ENCODE results near the gene MAML3. TPM values are rescaled to one million over a fixed set of nuclear protein-coding genes. Genes with fewer than 3 reads are reported as not detected.
A peak's percentile ranks its signal among the peaks of the same experiment; 100 is the strongest.

Gene MAML3
- total RNA-seq, 1 donor from 2014 or later = 8.0 TPM

DNA sequence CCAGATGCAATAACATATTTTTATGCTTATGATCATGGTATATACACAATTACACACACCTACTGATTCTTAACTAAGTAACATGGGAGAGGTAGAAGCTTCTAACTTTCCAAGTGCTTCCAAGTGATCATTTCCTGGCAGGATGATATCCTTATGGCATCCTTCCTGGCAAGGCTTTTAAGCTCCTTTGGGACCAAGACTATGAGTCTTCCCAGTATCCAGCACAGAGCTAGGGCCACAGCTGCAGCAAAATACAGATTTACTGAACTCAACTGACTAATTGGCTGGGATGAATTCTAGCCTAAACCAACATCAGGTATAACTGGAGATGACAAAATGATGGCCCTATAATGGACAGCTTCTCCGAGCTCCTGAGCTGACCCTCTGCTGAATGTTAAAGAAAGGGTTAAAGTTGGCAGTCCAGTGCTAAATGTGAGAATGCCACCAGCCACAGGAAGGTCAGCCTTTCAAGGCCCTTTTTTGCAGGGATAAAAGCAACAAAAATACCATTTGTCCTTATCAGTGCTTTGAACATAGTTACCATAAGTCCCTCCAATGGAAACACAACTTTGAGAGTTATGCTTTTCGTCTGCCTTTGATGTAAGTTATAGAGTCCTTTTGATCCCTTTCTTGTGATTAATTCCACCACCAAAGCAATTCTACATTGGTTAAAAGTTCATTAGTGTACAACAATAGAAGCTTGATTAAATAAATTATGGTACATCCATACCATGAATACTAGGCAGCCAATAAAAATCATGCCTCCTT, 415.0 kb downstream of the MAML3 start:
- no peaks in the 10 kb centered on the region for H3K9me3 Mint-ChIP-seq (ENCODE audit: unreplicated experiment)
- H3K27ac Mint-ChIP-seq (ENCODE audit: unreplicated experiment) = no peak overlapping the region
- TF ChIP-seq, protein P1, sequence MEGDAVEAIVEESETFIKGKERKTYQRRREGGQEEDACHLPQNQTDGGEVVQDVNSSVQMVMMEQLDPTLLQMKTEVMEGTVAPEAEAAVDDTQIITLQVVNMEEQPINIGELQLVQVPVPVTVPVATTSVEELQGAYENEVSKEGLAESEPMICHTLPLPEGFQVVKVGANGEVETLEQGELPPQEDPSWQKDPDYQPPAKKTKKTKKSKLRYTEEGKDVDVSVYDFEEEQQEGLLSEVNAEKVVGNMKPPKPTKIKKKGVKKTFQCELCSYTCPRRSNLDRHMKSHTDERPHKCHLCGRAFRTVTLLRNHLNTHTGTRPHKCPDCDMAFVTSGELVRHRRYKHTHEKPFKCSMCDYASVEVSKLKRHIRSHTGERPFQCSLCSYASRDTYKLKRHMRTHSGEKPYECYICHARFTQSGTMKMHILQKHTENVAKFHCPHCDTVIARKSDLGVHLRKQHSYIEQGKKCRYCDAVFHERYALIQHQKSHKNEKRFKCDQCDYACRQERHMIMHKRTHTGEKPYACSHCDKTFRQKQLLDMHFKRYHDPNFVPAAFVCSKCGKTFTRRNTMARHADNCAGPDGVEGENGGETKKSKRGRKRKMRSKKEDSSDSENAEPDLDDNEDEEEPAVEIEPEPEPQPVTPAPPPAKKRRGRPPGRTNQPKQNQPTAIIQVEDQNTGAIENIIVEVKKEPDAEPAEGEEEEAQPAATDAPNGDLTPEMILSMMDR (IDR thresholded peaks at IDR 0.05) = no peak
- peak; percentile 19 for DNase-seq (ENCODE audit: extremely low spot score, unreplicated experiment)
- H3K4me1 Mint-ChIP-seq (ENCODE audit: unreplicated experiment) = peaks cover 15% of the 10 kb centered on the region
- H3K27me3 Mint-ChIP-seq (ENCODE audit: unreplicated experiment) = no peaks in the 10 kb centered on the region
- H3K36me3 Mint-ChIP-seq (ENCODE audit: unreplicated experiment) = no peaks in the 10 kb centered on the region
- H3K4me3 Mint-ChIP-seq (ENCODE audit: unreplicated experiment) = no peak overlapping the region

DNA sequence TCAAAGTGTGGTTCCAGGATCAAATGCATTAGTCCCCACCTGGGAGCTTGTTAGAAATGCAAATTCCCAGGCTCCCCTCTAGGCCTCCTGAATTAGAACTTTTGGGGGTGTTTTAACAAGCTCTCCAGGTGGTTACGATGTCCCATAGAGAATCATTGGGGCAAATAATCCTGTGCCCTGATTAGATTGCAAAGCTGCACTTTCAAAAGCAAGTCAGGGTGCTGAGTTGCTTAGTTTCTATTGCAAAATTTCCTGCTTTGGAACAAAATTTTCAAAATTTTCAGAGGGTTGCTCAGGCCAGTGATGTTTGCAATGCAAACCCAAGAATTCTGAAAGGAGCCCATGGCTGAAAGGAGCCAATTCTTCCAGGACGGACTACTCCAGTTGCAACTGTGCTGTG, 417.3 kb downstream of the MAML3 start:
- Mint-ChIP-seq H3K27ac (ENCODE audit: unreplicated experiment) (no peak overlapping the region), H3K36me3 (ENCODE audit: unreplicated experiment) (no peaks in the 10 kb centered on the region), H3K4me3 (ENCODE audit: unreplicated experiment) (no peak overlapping the region), H3K9me3 (ENCODE audit: unreplicated experiment) (no peaks in the 10 kb centered on the region), H3K4me1 (ENCODE audit: unreplicated experiment) (peaks cover 16% of the 10 kb centered on the region), H3K27me3 (ENCODE audit: unreplicated experiment) (no peaks in the 10 kb centered on the region)
- TF ChIP-seq, protein P1 (IDR thresholded peaks at IDR 0.05) = no peak
- no peak for DNase-seq (ENCODE audit: extremely low spot score, unreplicated experiment)

DNA sequence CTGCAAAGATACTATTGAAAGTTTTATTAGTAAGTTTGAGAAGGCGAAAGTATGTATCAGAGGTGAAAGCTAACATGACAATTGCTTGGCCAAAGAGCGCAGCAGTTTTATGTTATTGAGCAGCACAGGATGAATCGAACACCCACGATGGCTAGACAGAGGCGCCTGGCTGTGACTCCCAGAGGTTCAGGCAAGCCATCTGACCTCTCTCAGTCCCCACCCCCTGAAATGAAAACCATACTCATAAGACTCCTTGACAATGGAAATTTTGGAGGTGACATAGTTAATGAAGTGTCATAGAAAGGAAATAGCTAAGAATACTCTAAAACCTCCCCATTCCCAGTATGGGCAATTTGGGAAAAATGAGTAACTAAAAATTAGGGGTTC, 417.7 kb downstream of the MAML3 start:
- TF ChIP-seq, protein P1 (IDR thresholded peaks at IDR 0.05) = no peak
- H3K9me3 Mint-ChIP-seq (ENCODE audit: unreplicated experiment) = no peaks in the 10 kb centered on the region
- peak overlapping the region; percentile 40 for H3K4me3 Mint-ChIP-seq (ENCODE audit: unreplicated experiment)
- no peaks in the 10 kb centered on the region for H3K36me3 Mint-ChIP-seq (ENCODE audit: unreplicated experiment)
- no peaks in the 10 kb centered on the region for H3K27me3 Mint-ChIP-seq (ENCODE audit: unreplicated experiment)
- peaks cover 16% of the 10 kb centered on the region for H3K4me1 Mint-ChIP-seq (ENCODE audit: unreplicated experiment)
- peak overlapping the region; percentile 27 for H3K27ac Mint-ChIP-seq (ENCODE audit: unreplicated experiment)
- DNase-seq (ENCODE audit: extremely low spot score, unreplicated experiment) = no peak

DNA sequence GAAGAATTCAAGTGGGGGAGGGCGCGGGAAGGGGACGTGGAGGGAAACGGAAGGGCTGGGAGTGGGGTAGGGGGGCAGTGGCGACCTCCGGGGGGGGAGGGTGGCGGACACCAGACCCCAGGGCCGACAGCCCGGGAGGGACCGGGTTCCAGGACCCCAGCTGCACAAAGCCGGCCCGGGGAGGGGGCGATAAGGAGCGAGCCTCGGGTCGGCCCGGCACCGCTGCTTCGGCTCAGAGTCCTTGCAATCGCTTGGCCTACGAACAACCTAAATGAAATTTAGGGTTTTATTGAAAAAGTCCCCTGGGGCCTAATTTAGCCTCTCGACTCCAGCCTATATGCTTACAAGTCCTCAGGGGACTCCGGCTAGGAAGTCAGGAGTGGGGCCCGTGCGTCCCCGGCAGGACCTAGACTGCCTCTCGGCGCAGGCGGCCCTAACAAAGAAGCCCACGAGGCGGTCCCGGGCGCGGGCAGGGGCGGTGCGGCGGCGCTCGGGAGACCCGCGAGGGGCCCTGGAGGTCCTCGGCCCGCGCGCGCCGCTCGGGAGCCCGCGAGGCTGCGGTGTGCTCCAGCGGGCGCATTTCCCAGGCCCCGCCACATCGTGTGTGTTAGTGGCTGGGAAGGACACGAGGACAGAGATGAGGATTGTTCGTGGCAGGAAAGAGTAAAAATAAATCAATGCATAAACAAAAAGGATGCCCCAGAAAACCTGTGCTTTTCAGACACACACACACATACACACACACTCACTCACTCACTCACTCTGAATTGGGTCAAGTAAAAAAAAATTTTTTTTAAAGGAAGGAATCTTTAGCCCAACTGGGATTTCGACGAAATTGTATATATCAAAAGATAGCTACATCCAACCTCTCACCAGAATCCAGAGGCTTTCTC, 418.4 kb downstream of the MAML3 start:
- peak overlapping the region; percentile 76 for H3K4me3 Mint-ChIP-seq (ENCODE audit: unreplicated experiment)
- H3K4me1 Mint-ChIP-seq (ENCODE audit: unreplicated experiment) = peaks cover 16% of the 10 kb centered on the region
- no peaks in the 10 kb centered on the region for H3K36me3 Mint-ChIP-seq (ENCODE audit: unreplicated experiment)
- H3K27ac Mint-ChIP-seq (ENCODE audit: unreplicated experiment) = peak overlapping the region; percentile 77
- no peaks in the 10 kb centered on the region for H3K9me3 Mint-ChIP-seq (ENCODE audit: unreplicated experiment)
- TF ChIP-seq, protein P1 (IDR thresholded peaks at IDR 0.05) = no peak
- no peaks in the 10 kb centered on the region for H3K27me3 Mint-ChIP-seq (ENCODE audit: unreplicated experiment)
- no peak for DNase-seq (ENCODE audit: extremely low spot score, unreplicated experiment)

DNA sequence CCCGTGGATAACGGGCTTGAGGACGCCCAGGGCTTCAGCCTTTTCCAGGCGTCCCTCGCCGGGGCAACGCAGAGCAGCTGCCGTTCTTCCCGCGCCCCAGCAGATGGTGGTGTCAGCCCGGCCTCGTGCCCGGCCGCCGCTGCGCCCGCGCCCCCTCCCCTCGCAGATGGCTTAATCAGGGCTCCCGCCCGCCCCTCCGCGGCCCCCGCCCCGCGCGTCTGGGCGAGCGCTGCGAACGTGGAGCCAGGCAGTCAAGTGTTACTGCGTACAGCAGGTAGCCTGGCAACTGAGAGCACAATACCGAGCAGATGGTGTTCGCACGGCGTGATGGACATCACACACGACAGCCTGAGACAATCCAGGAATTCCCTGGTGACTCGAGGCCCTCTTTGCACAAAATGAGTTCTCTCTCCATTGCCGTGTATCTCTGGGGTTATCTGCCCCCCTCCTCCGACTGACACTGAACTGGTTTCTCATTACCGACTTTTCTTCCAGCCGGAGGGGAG, 419.1 kb downstream of the MAML3 start:
- peak; percentile 95 for DNase-seq (ENCODE audit: extremely low spot score, unreplicated experiment)
- H3K4me3 Mint-ChIP-seq (ENCODE audit: unreplicated experiment) = peak overlapping the region; percentile 76
- peaks cover 16% of the 10 kb centered on the region for H3K4me1 Mint-ChIP-seq (ENCODE audit: unreplicated experiment)
- H3K27me3 Mint-ChIP-seq (ENCODE audit: unreplicated experiment) = no peaks in the 10 kb centered on the region
- H3K9me3 Mint-ChIP-seq (ENCODE audit: unreplicated experiment) = no peaks in the 10 kb centered on the region
- TF ChIP-seq, protein P1 (IDR thresholded peaks at IDR 0.05) = peak; percentile 95
- no peaks in the 10 kb centered on the region for H3K36me3 Mint-ChIP-seq (ENCODE audit: unreplicated experiment)
- H3K27ac Mint-ChIP-seq (ENCODE audit: unreplicated experiment) = peak overlapping the region; percentile 77
